GM13977 (cell line): ENCODE data around the gene AMFR.

Experiments
- DNase-seq: peaks from one replicate; pipeline ENCODE4 v3.0.0; 2012; ENCODE audit warnings: low spot score
- in situ Hi-C: fragments of 300-500 bp; cut with MboI; formaldehyde crosslinking; loops from one replicate; pipeline ENCODE4 v1.12.0; 2022; ENCODE audit warnings: low sequenced_read_pairs, low pct_unique_long_range_greater_than_20kb, mixed read lengths, inconsistent platforms; ENCODE audit not compliant: unreplicated experiment
- TF ChIP-seq, protein P1 (sequence below): IDR thresholded peaks from 2 replicates; pipeline ENCODE4 v1.5.1; 2012; ENCODE audit warnings: mild to moderate bottlenecking, control low read depth; ENCODE audit not compliant: insufficient read depth; ENCODE audit errors: extremely low read depth, missing control alignments

Gene AMFR

DNA sequence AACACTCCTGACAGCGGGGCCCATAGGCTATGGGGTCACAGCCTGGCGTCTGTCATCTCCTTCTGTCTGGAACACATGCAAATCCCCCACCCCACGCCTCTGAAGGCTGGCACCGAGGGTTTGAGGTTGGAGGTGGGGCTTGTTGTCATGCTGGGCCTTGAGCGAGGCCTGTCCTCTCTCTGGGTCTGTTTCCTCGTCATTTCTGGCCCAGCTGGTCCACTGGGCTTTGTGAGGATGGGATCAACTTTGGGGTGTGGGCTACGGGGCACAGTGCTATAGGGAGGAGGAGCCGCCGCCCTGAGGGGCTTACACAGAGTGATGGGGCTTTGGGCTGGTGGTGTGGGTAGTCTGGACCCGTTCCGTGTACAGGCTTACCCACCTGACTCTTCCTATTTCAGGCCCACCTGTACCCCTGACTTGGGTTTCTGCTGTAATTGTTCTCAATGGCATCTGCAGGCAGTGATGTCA, 87.5 kb downstream of the AMFR start:
- TF ChIP-seq, protein P1, sequence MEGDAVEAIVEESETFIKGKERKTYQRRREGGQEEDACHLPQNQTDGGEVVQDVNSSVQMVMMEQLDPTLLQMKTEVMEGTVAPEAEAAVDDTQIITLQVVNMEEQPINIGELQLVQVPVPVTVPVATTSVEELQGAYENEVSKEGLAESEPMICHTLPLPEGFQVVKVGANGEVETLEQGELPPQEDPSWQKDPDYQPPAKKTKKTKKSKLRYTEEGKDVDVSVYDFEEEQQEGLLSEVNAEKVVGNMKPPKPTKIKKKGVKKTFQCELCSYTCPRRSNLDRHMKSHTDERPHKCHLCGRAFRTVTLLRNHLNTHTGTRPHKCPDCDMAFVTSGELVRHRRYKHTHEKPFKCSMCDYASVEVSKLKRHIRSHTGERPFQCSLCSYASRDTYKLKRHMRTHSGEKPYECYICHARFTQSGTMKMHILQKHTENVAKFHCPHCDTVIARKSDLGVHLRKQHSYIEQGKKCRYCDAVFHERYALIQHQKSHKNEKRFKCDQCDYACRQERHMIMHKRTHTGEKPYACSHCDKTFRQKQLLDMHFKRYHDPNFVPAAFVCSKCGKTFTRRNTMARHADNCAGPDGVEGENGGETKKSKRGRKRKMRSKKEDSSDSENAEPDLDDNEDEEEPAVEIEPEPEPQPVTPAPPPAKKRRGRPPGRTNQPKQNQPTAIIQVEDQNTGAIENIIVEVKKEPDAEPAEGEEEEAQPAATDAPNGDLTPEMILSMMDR: no peak
- in situ Hi-C loops: no loop called here
- no peak for DNase-seq

DNA sequence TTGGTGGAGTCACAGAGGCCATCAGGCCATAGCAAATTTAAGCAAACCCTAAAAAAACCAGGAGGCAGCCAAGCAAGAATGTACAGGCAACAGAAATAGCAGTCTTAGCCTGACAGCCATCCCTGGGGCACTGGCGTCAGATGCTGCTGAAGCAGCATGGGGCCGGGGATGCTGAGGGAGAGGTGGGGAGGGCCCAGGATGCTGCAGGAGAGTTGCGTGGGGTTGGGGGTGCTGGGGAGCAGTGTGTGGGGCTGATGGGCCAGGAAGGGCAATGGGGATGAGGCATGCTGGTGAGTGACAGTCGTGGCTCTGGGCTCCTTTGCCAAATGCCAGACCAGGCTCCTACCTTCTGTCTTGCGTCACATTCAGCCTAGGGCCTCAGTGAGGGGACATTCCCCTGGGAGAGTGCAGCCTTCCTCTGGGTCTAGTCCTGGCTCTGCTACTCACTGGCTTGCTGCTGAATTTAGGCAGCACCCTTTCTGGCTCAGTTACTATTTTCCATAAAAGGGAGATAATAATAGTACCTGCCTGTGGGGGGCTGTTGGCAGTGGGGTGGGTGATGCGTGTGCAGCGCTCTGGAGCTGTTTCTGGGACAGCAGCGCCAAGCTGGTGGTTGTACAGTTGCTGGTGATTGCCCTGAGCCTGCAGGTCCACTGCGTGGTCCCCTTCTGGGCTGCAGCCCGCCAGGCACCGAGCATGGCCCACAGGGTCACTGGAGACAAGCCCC, 88.1 kb downstream of the AMFR start:
- no peak for DNase-seq
- in situ Hi-C loops: no loop called here
- TF ChIP-seq, protein P1: no peak

DNA sequence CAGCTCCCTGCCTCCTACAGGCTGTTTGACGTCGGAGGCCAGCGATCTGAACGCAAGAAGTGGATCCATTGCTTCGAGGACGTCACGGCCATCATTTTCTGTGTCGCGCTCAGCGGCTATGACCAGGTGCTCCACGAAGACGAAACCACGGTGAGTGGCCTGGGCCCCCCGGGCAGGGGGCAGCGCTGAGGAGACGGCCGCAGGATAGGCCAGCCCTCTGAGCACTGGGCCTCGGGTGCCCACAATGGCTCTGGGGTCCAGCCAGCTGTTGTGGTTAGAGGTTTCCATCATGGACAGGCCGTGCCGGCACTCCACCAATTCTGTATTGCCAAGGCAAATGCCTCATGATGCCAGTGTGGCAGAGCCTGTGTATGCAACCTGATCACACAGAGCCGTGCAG, 88.6 kb downstream of the AMFR start:
- DNase-seq: no peak
- TF ChIP-seq, protein P1: no peak
- in situ Hi-C loops: no loop called here

DNA sequence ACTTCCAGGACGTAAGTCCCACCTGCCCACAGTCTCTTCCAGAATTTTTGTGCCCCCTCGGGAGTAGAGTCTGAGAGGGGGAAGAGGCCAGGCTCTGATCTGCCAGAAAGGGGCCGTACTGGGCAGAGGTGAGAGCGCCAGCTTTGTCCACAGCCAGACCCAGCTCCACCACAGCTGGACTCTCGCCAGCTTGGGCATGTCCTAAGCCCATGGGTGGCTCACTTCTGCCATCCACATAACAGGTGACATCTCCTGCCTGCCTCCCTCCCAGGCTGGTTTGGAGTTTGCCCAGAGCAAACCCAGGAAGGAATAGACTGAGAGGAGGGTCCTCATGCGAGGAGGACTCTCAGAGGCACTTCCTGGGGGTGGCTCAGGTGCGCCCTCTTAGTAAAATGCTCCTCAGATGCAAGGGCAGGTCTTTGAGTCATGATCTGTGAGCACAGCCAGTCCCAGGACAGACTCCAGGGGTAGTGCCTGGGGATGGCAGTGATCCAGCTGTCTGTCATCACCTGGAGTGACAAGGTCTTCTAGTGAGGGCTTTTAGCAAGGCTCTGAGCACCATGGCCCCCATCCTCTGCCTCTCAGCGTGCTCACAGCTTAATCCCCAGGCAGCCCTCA, 89.2 kb downstream of the AMFR start:
- in situ Hi-C loops: no loop called here
- TF ChIP-seq, protein P1: no peak
- no peak for DNase-seq

DNA sequence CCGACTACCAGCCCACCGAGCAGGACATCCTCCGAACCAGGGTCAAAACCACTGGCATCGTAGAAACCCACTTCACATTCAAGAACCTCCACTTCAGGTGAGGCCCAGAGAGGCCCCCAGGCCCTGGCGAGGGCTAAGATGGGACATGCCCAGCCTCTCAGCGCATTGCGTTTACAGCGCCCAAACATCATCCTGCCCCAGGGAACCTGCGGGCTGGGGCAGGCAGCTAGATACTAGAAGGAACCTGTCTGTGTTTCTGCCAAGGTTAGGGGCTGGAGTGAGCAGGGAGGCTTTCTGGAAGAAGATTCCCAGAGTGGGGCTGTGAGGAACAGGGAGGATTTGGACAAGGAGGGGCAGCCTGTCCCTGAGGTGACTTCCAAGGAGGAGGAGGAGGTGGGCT, 90.6 kb downstream of the AMFR start:
- in situ Hi-C loops: no loop called here
- TF ChIP-seq, protein P1: no peak
- no peak for DNase-seq

DNA sequence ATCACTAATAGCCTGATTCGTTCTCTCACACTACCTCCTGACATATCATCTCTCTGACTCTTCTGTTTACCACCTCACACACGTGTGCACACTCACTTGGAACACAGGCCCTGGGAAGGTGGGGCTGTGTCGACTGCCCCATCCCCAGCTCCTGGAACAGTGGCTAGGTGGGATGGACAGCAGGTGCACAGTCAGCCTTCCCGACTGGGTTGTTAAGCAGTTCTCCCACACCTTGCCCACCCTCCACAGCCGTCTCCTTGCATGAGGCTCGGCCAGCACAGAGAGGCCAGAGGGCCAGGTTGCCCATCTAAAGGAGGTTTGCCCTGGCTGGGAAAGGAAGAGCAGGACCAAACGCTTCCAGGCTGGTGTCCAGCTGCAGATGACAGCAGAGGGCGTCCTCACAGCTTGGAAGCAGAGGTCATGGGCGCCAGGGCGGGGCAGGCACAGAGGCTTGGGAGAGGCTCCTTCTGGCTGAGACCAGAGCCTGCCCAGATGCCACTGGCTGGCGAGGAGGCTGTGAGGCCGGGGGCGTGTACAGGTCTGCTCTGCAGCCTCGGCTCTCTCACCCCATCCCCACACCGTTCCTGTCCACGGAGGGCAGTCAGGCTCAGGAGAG, 92.8 kb downstream of the AMFR start:
- DNase-seq: no peak

More for the DNA sequence above, 92.8 kb downstream of the AMFR start:
- in situ Hi-C loops: no loop called here
- TF ChIP-seq, protein P1: peak; percentile 46
